GM12873 (cell line): Measurements from ENCODE around the gene EEPD1.

ENCODE experiments used
- CTCF ChIP-seq: IDR thresholded peaks from 2 replicates; pipeline ENCODE4 v1.5.1; 2012; ENCODE audit warnings: low read depth, mild to moderate bottlenecking, moderate library complexity, low read length, control low read depth; ENCODE audit not compliant: insufficient read depth; ENCODE audit errors: missing control alignments

The EEPD1 gene

GRCh38 chr7:36286688-36287087 is 133.6 kb downstream of the EEPD1 start:
- TF ChIP-seq CTCF = no peak

DNA sequence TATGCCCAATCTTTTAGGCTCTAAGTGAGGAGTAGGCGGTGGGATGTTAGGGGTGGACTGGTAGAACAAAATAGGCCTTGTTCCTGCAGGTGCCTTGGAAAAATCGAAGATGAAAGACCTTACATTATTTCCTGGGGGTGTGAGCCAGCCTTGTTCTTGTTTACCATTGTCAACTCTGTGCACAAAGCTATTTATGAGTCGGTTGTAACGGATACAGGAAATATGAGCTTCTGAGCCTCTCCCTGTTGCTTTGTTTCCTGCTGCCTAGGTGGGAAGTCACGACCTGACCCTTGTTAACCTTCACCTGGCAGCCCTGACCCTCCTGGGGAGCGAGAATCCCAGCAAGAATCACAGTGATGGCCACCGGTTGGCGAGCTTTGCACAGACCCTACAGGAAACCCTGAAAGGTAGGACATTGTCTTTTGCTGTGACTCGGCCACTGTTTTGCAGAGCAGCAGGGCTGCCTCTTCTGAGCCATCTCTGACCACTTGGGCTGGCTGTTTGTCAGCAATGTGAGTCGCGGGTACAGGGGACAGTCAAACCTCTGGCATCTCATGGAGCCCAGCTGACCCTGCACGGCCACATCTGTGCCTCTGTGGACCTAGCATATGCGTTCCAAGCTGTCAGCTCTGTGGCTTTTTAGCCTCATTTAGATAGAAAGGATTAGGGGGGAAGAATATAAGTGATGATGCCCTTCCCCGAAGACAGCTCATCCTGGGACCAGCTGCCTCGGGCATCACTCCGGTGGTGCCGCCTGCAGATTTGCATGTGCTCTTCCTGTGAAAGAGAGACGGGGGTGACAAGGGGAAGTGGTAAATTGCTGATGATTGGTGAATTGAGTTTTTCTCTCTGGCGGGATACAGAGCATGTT is 134.6 kb downstream of the EEPD1 start:
- no peak for TF ChIP-seq CTCF

DNA sequence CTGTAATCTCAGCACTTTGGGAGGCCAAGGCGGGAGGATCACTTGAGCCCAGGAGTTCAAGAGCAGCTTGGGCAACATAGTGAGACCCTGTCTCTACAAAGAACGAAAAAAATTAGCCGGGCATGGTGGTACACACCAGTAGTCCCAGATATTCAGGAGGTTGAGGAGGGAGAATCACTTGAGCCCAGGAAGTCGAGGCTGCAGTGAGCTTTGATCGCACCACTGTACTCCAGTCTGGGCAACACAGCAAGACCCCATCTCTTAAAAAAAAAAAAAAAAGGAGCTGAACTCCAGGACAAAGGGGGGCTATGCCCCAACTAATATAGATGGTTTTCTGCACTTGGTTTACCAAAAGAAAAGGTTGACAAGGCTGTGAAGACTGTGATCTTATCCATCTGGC is 135.4 kb downstream of the EEPD1 start:
- TF ChIP-seq CTCF = no peak

- no peak for TF ChIP-seq CTCF
These were observed 137.0 kb downstream of the EEPD1 start for GRCh38 chr7:36289833-36290661.

DNA sequence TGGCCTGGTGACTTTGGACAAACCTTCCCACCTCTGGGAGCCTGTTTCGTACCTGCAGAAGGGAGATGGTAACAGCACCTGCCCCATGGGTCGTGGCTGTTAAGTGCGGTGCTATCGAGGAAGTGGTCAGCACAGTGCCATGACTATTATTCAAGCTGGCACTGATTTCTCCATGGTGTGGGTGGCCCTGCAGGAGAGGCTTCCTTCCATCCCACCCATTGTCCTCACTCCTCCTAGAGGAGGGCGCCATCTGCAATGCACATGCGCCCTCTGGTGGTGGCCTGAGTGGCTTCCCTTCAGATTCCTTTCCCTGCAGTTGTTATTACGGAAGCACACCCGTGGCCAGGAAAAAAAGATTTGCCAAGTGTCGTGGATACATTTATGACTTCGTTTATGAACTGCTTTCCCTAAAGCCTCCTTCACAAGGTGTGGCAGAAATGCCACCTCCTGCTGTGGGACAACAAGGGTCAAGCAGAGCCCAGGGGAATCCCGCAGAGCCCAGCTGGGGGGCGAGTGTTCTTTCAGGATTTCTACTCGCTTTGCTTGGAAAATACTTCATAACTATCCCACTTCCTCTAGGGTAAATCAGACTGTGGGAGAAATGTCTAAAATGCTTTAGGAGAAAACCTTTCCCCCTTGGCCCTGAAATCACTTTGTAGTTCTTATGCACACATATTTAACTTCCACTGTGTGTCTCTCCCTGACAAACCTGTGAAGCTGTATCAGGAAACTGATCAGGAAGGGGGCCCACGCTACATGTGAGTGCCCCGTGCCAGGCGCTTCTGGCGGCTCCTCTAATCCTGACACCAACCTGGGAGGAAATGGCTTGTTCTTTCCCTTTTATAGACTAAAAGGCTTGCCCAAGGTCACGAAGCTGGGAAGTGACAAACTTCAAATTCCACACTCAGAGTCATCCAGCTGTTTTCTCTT is 138.6 kb downstream of the EEPD1 start:
- peak; percentile 97 for TF ChIP-seq CTCF

DNA sequence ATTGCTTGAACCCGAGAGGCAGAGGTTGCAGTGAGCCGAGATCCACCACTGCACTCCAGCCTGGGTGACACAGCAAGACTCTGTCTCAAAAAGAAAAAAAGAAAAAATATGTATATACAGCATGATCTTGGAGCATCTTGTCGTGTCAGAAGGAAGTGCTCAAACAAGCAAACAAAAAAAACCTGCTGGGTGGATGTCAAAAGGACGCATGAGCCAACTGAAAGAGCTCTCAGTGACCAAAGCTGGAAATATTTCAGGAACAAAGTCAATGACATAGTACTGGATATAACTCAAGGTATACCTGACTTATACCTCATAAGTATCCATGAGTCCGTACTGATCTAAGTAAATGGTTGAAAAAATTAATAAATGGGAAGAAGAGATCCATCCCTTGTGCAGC is 142.0 kb downstream of the EEPD1 start:
- no peak for TF ChIP-seq CTCF

DNA sequence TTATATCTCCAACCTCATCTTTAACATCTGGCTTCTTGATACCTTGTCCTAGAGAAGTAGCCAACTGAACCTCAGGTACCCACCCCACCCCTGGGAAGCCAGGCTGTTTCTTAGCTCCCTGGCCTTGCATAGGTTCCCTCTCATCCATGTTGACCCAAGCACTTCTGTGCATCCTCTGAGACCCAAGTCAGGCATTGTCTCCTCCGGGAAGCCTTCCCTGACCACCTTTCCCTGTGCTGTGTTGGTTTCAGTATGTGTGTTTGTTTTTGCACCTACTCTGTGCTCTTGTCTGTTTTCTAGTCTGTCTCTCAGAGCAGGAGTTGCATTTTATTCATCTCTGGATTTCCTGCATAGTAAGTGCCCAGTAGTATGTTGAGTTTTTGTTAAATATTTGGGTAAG is 143.2 kb downstream of the EEPD1 start:
- no peak for TF ChIP-seq CTCF
